H9 (cell line): ENCODE data around the gene TMED10. TPM values are rescaled to one million over a fixed set of nuclear protein-coding genes. Genes with fewer than 3 reads are reported as not detected.
"Not testable (repeated sequence)": the region's sequence is repeated elsewhere in the genome, so short reads cannot be mapped to it uniquely, and the experiment has no call there.

Source experiments
- DNase-seq: peaks from one replicate; pipeline ENCODE4 v3.0.0-alpha.2; 2017
- H2AFZ ChIP-seq: one replicate; pipeline ENCODE4 v1.6.1; 2013; ENCODE audit warnings: mild to moderate bottlenecking, low read length, control low read depth, moderate library complexity
- H2AK5ac ChIP-seq: 2 replicates; pipeline ENCODE4 v1.6.1; 2013; ENCODE audit warnings: low read length, control low read depth, mixed read lengths; ENCODE audit not compliant: insufficient read length
- H2BK120ac ChIP-seq: one replicate; pipeline ENCODE4 v1.6.1; 2013; ENCODE audit warnings: low read depth, mild to moderate bottlenecking, low read length, control low read depth, inconsistent platforms; ENCODE audit not compliant: poor library complexity, severe bottlenecking
- H2BK12ac ChIP-seq: 2 replicates; pipeline ENCODE4 v1.6.1; 2013; ENCODE audit warnings: low read length, control low read depth, mixed read lengths, low read depth; ENCODE audit not compliant: insufficient read length
- H2BK15ac ChIP-seq: 2 replicates; pipeline ENCODE4 v1.6.1; 2013; ENCODE audit warnings: low read depth, low read length, control low read depth
- H2BK20ac ChIP-seq: one replicate; pipeline ENCODE4 v1.6.1; 2013; ENCODE audit warnings: low read depth, mild to moderate bottlenecking, low read length, control low read depth, inconsistent platforms; ENCODE audit not compliant: poor library complexity, severe bottlenecking
- H2BK5ac ChIP-seq: 2 replicates; pipeline ENCODE4 v1.6.1; 2013; ENCODE audit warnings: low read length, control low read depth, mixed read lengths; ENCODE audit not compliant: insufficient read length
- H3K14ac ChIP-seq: 2 replicates; pipeline ENCODE4 v1.6.1; 2013; ENCODE audit warnings: low read length, control low read depth; ENCODE audit not compliant: insufficient read depth
- H3K18ac ChIP-seq: 2 replicates; pipeline ENCODE4 v1.6.1; 2013; ENCODE audit warnings: low read depth, mild to moderate bottlenecking, mixed read lengths, low read length, control low read depth; ENCODE audit not compliant: insufficient read length
- H3K23ac ChIP-seq: 2 replicates; pipeline ENCODE4 v1.6.1; 2013; ENCODE audit warnings: low read length, control low read depth, mixed read lengths, low read depth; ENCODE audit not compliant: insufficient read length
- H3K23me2 ChIP-seq: 2 replicates; pipeline ENCODE4 v1.6.1; 2013; ENCODE audit warnings: low read depth, mild to moderate bottlenecking, mixed read lengths, low read length, control low read depth; ENCODE audit not compliant: insufficient read length, poor library complexity, severe bottlenecking
- H3K27ac ChIP-seq: 2 replicates; pipeline ENCODE4 v1.5.1; 2013; ENCODE audit warnings: low read length, control low read depth, mixed read lengths, low read depth; ENCODE audit not compliant: insufficient read length
- H3K27me3 ChIP-seq: 2 replicates; pipeline ENCODE4 v1.6.1; 2013; ENCODE audit warnings: low read length, control low read depth, inconsistent platforms; ENCODE audit not compliant: insufficient read depth
- H3K4ac ChIP-seq: 2 replicates; pipeline ENCODE4 v1.6.1; 2013; ENCODE audit warnings: low read depth, mild to moderate bottlenecking, control low read depth, inconsistent platforms, low read length, moderate library complexity
- H3K4me1 ChIP-seq: 2 replicates; pipeline ENCODE4 v1.6.1; 2013; ENCODE audit warnings: low read length, control low read depth, inconsistent platforms; ENCODE audit not compliant: insufficient read depth
- H3K4me2 ChIP-seq: 2 replicates; pipeline ENCODE4 v1.6.1; 2013; ENCODE audit warnings: low read length, control low read depth, mixed read lengths; ENCODE audit not compliant: insufficient read length, insufficient read depth
- H3K56ac ChIP-seq: 2 replicates; pipeline ENCODE4 v1.6.1; 2013; ENCODE audit warnings: low read depth, mild to moderate bottlenecking, mixed read lengths, low read length, control low read depth; ENCODE audit not compliant: insufficient read length
- H3K79me1 ChIP-seq: 2 replicates; pipeline ENCODE4 v1.6.1; 2013; ENCODE audit warnings: low read depth, mild to moderate bottlenecking, moderate library complexity, low read length, control low read depth, inconsistent platforms; ENCODE audit not compliant: insufficient read depth, poor library complexity, severe bottlenecking
- H3K79me2 ChIP-seq: 2 replicates; pipeline ENCODE4 v1.6.1; 2013; ENCODE audit warnings: low read length, control low read depth, inconsistent platforms; ENCODE audit not compliant: insufficient read depth
- H3K9ac ChIP-seq: 2 replicates; pipeline ENCODE4 v1.6.1; 2013; ENCODE audit warnings: low read length, control low read depth, mixed read lengths; ENCODE audit not compliant: insufficient read length; ENCODE audit errors: extremely low read depth
- H3K9me3 ChIP-seq: one replicate; pipeline ENCODE4 v1.6.1; 2013; ENCODE audit warnings: low read depth, low read length, inconsistent platforms; ENCODE audit not compliant: control insufficient read depth
- H3T11ph ChIP-seq: one replicate; pipeline ENCODE4 v1.6.1; 2013; ENCODE audit warnings: mild to moderate bottlenecking, low read length, control low read depth, inconsistent platforms
- H4K20me1 ChIP-seq: one replicate; pipeline ENCODE4 v1.6.1; 2013; ENCODE audit not compliant: control insufficient read depth, insufficient read length, insufficient read depth
- H4K5ac ChIP-seq: 2 replicates; pipeline ENCODE4 v1.6.1; 2013; ENCODE audit warnings: low read depth, mild to moderate bottlenecking, mixed read lengths, low read length, control low read depth; ENCODE audit not compliant: insufficient read length
- H4K8ac ChIP-seq: replicated peaks from 2 replicates; pipeline ENCODE4 v1.6.1; 2013; ENCODE audit warnings: low read length, control low read depth, mixed read lengths, low read depth; ENCODE audit not compliant: insufficient read length
- H4K91ac ChIP-seq: 2 replicates; pipeline ENCODE4 v1.6.1; 2013; ENCODE audit warnings: low read depth, mild to moderate bottlenecking, moderate library complexity, mixed read lengths, low read length, control low read depth; ENCODE audit not compliant: insufficient read length
- H3K27ac Mint-ChIP-seq, 3 experiments: 2 replicates in 2 of 3; 3 replicates in 1 of 3; pipeline ENCODE4 v1.8.0; 2020 to 2021; ENCODE audit warnings: mixed read lengths in 3 of 3, mild to moderate bottlenecking in 1 of 3, moderate library complexity in 1 of 3
- H3K27me3 Mint-ChIP-seq: 2 replicates; pipeline ENCODE4 v1.8.0; 2021; ENCODE audit warnings: low read depth, mild to moderate bottlenecking, moderate library complexity, mixed read lengths
- H3K36me3 Mint-ChIP-seq, 3 experiments: 2 replicates in 2 of 3; 3 replicates in 1 of 3; pipeline ENCODE4 v1.8.0; 2020 to 2021; ENCODE audit warnings: low read depth in 3 of 3, mixed read lengths in 3 of 3; ENCODE audit not compliant: insufficient read depth in 1 of 3
- H3K4me1 Mint-ChIP-seq, 2 experiments: 2 replicates each; pipeline ENCODE4 v1.8.0; 2020; ENCODE audit warnings: mixed read lengths in 2 of 2
- H3K4me3 Mint-ChIP-seq, 2 experiments: 2 replicates in 1 of 2; 3 replicates in 1 of 2; pipeline ENCODE4 v1.8.0; 2020 to 2021; ENCODE audit warnings: mild to moderate bottlenecking in 2 of 2, mixed read lengths in 2 of 2, moderate library complexity in 1 of 2
- H3K9me3 Mint-ChIP-seq, 2 experiments: 2 replicates in 1 of 2; 3 replicates in 1 of 2; pipeline ENCODE4 v1.8.0; 2020; ENCODE audit warnings: mild to moderate bottlenecking in 2 of 2, mixed read lengths in 2 of 2, moderate library complexity in 1 of 2
- CTCF ChIP-seq: fragments of 200-600 bp; sonication (generic); conservative IDR thresholded peaks from 3 replicates; pipeline ENCODE4 v1.8.0; 2021; ENCODE audit warnings: antibody characterized with exemption, mild to moderate bottlenecking
- WGBS: extraction: QIAGEN DNeasy Blood & Tissue Kit; methylation state at CpG from one replicate; pipeline ENCODE4 v1.1.7; 2013; ENCODE audit warnings: missing lambda C conversion rate, low lambda C conversion rate, mixed read lengths; ENCODE audit not compliant: insufficient read length; ENCODE audit errors: extremely low coverage; 5-methylcytosine and 5-hydroxymethylcytosine counted together
- total RNA-seq: library from RNA; stranded (reverse); gene quantifications from 2 replicates; pipeline ENCODE4 v1.2.1, GENCODE V29; 2021

TMED10 gene
- total RNA-seq, 1 experiment from 2014 or later, result 176 TPM

- Histone ChIP-seq H2BK120ac (no peak overlapping the region), H3K27ac (no peak overlapping the region), H2BK12ac (no peak overlapping the region), H2AK5ac (no peak overlapping the region), H2BK15ac (no peak overlapping the region), H3K14ac (no peak overlapping the region), H3K9me3 (no peaks in the 10 kb centered on the region), H2AFZ (no peak overlapping the region), H3K9ac (no peak overlapping the region), H3K79me2 (no peaks in the 10 kb centered on the region), H3T11ph (no peak overlapping the region), H3K23me2 (no peaks in the 10 kb centered on the region), H3K79me1 (no peaks in the 10 kb centered on the region), H3K56ac (no peak overlapping the region), H4K5ac (no peak overlapping the region), H3K23ac (no peak overlapping the region), H4K8ac (no peak overlapping the region), H2BK5ac (no peak overlapping the region), H3K4ac (no peak overlapping the region), H4K20me1 (no peaks in the 10 kb centered on the region), H3K18ac (no peak overlapping the region), H3K4me2 (no peak overlapping the region), H3K27me3 (no peaks in the 10 kb centered on the region), H2BK20ac (no peak overlapping the region), H3K4me1 (no peaks in the 10 kb centered on the region), H4K91ac (no peak overlapping the region)
- no peaks in the 10 kb centered on the region; the same call in 1 of the 2 replicates for H3K27me3 Mint-ChIP-seq
- no peak for DNase-seq
- no peaks in the 10 kb centered on the region for H3K9me3 Mint-ChIP-seq
- no peaks in the 10 kb centered on the region for H3K36me3 Mint-ChIP-seq
- peaks cover 0 to 6% of the 10 kb centered on the region in 2 experiments; a peak in 1 of 4 replicates for H3K4me1 Mint-ChIP-seq
- H3K4me3 Mint-ChIP-seq, result no peak overlapping the region
- no peak overlapping the region for H3K27ac Mint-ChIP-seq
- TF ChIP-seq CTCF, result no peak
- no CpG with 5 or more reads among the region's 1 CpG for WGBS
Measured at GRCh38 chr14:75182821-75183220, 6.4 kb upstream of the TMED10 start.

GRCh38 chr14:75182163-75182562 lies 5.8 kb upstream of the TMED10 start:
- H2BK120ac ChIP-seq, H3K23ac ChIP-seq, H3K9ac ChIP-seq, H3K9me3 ChIP-seq, H4K91ac ChIP-seq, H2BK20ac ChIP-seq, H3K4me3 Mint-ChIP-seq, H2BK15ac ChIP-seq, H2AK5ac ChIP-seq, H4K8ac ChIP-seq, H3K27ac ChIP-seq, H3K27me3 ChIP-seq, H3K4me2 ChIP-seq, H3K9me3 Mint-ChIP-seq, DNase-seq, H3K4me1 Mint-ChIP-seq, H4K5ac ChIP-seq, H3K4ac ChIP-seq, H3K27me3 Mint-ChIP-seq, H3K79me1 ChIP-seq, H3T11ph ChIP-seq, H4K20me1 ChIP-seq, H3K79me2 ChIP-seq, H3K56ac ChIP-seq, H2BK12ac ChIP-seq, H3K14ac ChIP-seq, H2BK5ac ChIP-seq, H3K23me2 ChIP-seq, H3K18ac ChIP-seq, H3K27ac Mint-ChIP-seq, H3K36me3 Mint-ChIP-seq, H2AFZ ChIP-seq, H3K4me1 ChIP-seq: not testable (repeated sequence)
- no CpG with 5 or more reads among the region's 11 CpGs for WGBS
